ENCODE results near the gene OPN1SW. TPM values are rescaled to one million over a fixed set of nuclear protein-coding genes. Genes with fewer than 3 reads are reported as not detected.

OPN1SW gene
- polyA plus RNA-seq, 1 donor from 2014 or later = not detected

GRCh38 chr7:128801003-128801402 is 25.4 kb upstream of the OPN1SW start:
- Mint-ChIP-seq H3K4me3 (peak overlapping the region in 1 of 4 donors; percentile 19), H3K9me3 (no peaks in the 10 kb centered on the region), H3K36me3 (peaks cover 2% of the 10 kb centered on the region), H3K27ac (no peak overlapping the region), H3K4me1 (peaks cover 0 to 2% (median 0%) of the 10 kb centered on the region in 3 donors), H3K27me3 (no peaks in the 10 kb centered on the region)

GRCh38 chr7:128800567-128800966 is 25.0 kb upstream of the OPN1SW start:
- no peaks in the 10 kb centered on the region for H3K27me3 Mint-ChIP-seq
- H3K9me3 Mint-ChIP-seq = no peaks in the 10 kb centered on the region
- H3K27ac Mint-ChIP-seq = no peak overlapping the region
- peaks cover 2% of the 10 kb centered on the region for H3K36me3 Mint-ChIP-seq
- H3K4me1 Mint-ChIP-seq = peaks cover 0 to 2% (median 0%) of the 10 kb centered on the region in 3 donors
- no peak overlapping the region for H3K4me3 Mint-ChIP-seq

GRCh38 chr7:128799451-128799850 is 23.9 kb upstream of the OPN1SW start:
- Mint-ChIP-seq H3K4me3 (no peak overlapping the region), H3K4me1 (peaks cover 0 to 2% (median 0%) of the 10 kb centered on the region in 3 donors), H3K27ac (no peak overlapping the region), H3K36me3 (peaks cover 4% of the 10 kb centered on the region), H3K9me3 (no peaks in the 10 kb centered on the region), H3K27me3 (no peaks in the 10 kb centered on the region)

GRCh38 chr7:128796327-128796726 is 20.7 kb upstream of the OPN1SW start:
- peak overlapping the region in 1 of 4 donors; percentile 34 for H3K4me3 Mint-ChIP-seq
- no peaks in the 10 kb centered on the region for H3K9me3 Mint-ChIP-seq
- peaks cover 0 to 7% (median 2%) of the 10 kb centered on the region in 3 donors for H3K4me1 Mint-ChIP-seq
- H3K27ac Mint-ChIP-seq = no peak overlapping the region
- H3K36me3 Mint-ChIP-seq = peaks cover 4% of the 10 kb centered on the region
- H3K27me3 Mint-ChIP-seq = no peaks in the 10 kb centered on the region

- Mint-ChIP-seq H3K4me3 (no peak overlapping the region), H3K27me3 (peaks cover 3% of the 10 kb centered on the region), H3K9me3 (no peaks in the 10 kb centered on the region), H3K27ac (no peak overlapping the region), H3K36me3 (peaks cover 4% of the 10 kb centered on the region), H3K4me1 (peaks cover 4 to 7% (median 6%) of the 10 kb centered on the region in 3 donors)
These were observed 19.5 kb upstream of the OPN1SW start for GRCh38 chr7:128795129-128795528.

GRCh38 chr7:128794436-128794835 is 18.8 kb upstream of the OPN1SW start:
- Mint-ChIP-seq H3K4me1 (peaks cover 6 to 11% (median 7%) of the 10 kb centered on the region in 3 donors), H3K27ac (no peak overlapping the region), H3K27me3 (peaks cover 3% of the 10 kb centered on the region), H3K36me3 (peaks cover 4% of the 10 kb centered on the region), H3K9me3 (no peaks in the 10 kb centered on the region), H3K4me3 (no peak overlapping the region)

GRCh38 chr7:128794020-128794419 is 18.4 kb upstream of the OPN1SW start:
- Mint-ChIP-seq H3K4me3 (peak overlapping the region in 1 of 4 donors; percentile 69), H3K4me1 (peaks cover 6 to 11% (median 7%) of the 10 kb centered on the region in 3 donors), H3K27me3 (peaks cover 3% of the 10 kb centered on the region), H3K27ac (peak overlapping the region in 1 of 3 donors; percentile 14), H3K36me3 (peaks cover 2% of the 10 kb centered on the region), H3K9me3 (no peaks in the 10 kb centered on the region)

- peaks cover 6 to 11% (median 7%) of the 10 kb centered on the region in 3 donors for H3K4me1 Mint-ChIP-seq
- no peaks in the 10 kb centered on the region for H3K9me3 Mint-ChIP-seq
- H3K4me3 Mint-ChIP-seq = peak overlapping the region in 2 of 4 donors; percentile 1 to 69
- peaks cover 3% of the 10 kb centered on the region for H3K27me3 Mint-ChIP-seq
- peaks cover 2% of the 10 kb centered on the region for H3K36me3 Mint-ChIP-seq
- no peak overlapping the region for H3K27ac Mint-ChIP-seq
These were observed 17.6 kb upstream of the OPN1SW start for GRCh38 chr7:128793181-128793547.

- Mint-ChIP-seq H3K27ac (no peak overlapping the region), H3K4me3 (peak overlapping the region; percentile 1 to 90 (median 67)), H3K27me3 (peaks cover 3% of the 10 kb centered on the region), H3K36me3 (peaks cover 2% of the 10 kb centered on the region), H3K9me3 (no peaks in the 10 kb centered on the region), H3K4me1 (peaks cover 6 to 11% (median 7%) of the 10 kb centered on the region in 3 donors)
These were observed 17.0 kb upstream of the OPN1SW start for GRCh38 chr7:128792471-128793180.

GRCh38 chr7:128791972-128792327 is 16.4 kb upstream of the OPN1SW start:
- H3K36me3 Mint-ChIP-seq = peaks cover 2% of the 10 kb centered on the region
- peaks cover 3% of the 10 kb centered on the region for H3K27me3 Mint-ChIP-seq
- H3K4me3 Mint-ChIP-seq = peak overlapping the region; percentile 69 to 90 (median 83)
- H3K27ac Mint-ChIP-seq = no peak overlapping the region
- no peaks in the 10 kb centered on the region for H3K9me3 Mint-ChIP-seq
- H3K4me1 Mint-ChIP-seq = peaks cover 4 to 11% (median 6%) of the 10 kb centered on the region in 3 donors

GRCh38 chr7:128791121-128791971 is 15.8 kb upstream of the OPN1SW start, which contains the start of gene CCDC136:
Gene CCDC136 (plus strand): TSS chr7:128791968. CDS start chr7:128792412, 444 bp downstream.
- H3K9me3 Mint-ChIP-seq = no peaks in the 10 kb centered on the region
- H3K36me3 Mint-ChIP-seq = peaks cover 2% of the 10 kb centered on the region
- H3K27ac Mint-ChIP-seq = no peak within 1 kb of the TSS
- H3K27me3 Mint-ChIP-seq = peaks cover 3% of the 10 kb centered on the region
- peak within 1 kb of the TSS; percentile 82 to 97 (median 87) for H3K4me3 Mint-ChIP-seq
- peaks cover 4 to 11% (median 6%) of the 10 kb centered on the region in 3 donors for H3K4me1 Mint-ChIP-seq

- peaks cover 4 to 11% (median 6%) of the 10 kb centered on the region in 3 donors for H3K4me1 Mint-ChIP-seq
- peak overlapping the region; percentile 86 to 97 (median 92) for H3K4me3 Mint-ChIP-seq
- peaks cover 3% of the 10 kb centered on the region for H3K27me3 Mint-ChIP-seq
- no peaks in the 10 kb centered on the region for H3K9me3 Mint-ChIP-seq
- H3K36me3 Mint-ChIP-seq = peaks cover 1% of the 10 kb centered on the region
- H3K27ac Mint-ChIP-seq = peak overlapping the region in 1 of 3 donors; percentile 59
These were observed 14.9 kb upstream of the OPN1SW start for GRCh38 chr7:128790315-128791041.

- H3K27me3 Mint-ChIP-seq = peaks cover 3% of the 10 kb centered on the region
- no peaks in the 10 kb centered on the region for H3K9me3 Mint-ChIP-seq
- H3K4me1 Mint-ChIP-seq = peaks cover 3 to 11% (median 4%) of the 10 kb centered on the region in 3 donors
- peak overlapping the region in 1 of 4 donors; percentile 97 for H3K4me3 Mint-ChIP-seq
- H3K27ac Mint-ChIP-seq = no peak overlapping the region
- no peaks in the 10 kb centered on the region for H3K36me3 Mint-ChIP-seq
These were observed 13.1 kb upstream of the OPN1SW start for GRCh38 chr7:128788446-128789412.

GRCh38 chr7:128785738-128786137 is 10.1 kb upstream of the OPN1SW start:
- Mint-ChIP-seq H3K27ac (peak overlapping the region in 1 of 3 donors; percentile 32), H3K4me1 (peaks cover 0 to 11% (median 4%) of the 10 kb centered on the region in 3 donors), H3K27me3 (peaks cover 3% of the 10 kb centered on the region), H3K4me3 (no peak overlapping the region), H3K36me3 (no peaks in the 10 kb centered on the region), H3K9me3 (no peaks in the 10 kb centered on the region)

All from IgD-negative memory B cell (primary cell).